Kidney capillary endothelial cell (primary cell): ENCODE results near the gene RNU1-2.
"Not testable (repeated sequence)": the region's sequence is repeated elsewhere in the genome, so short reads cannot be mapped to it uniquely, and the experiment has no call there.

Experiments
- DNase-seq: peaks from one replicate; pipeline ENCODE4 v3.0.0-alpha.2; 2018; ENCODE audit warnings: low spot score

Gene RNU1-2

GRCh38 chr1:16895598-16896315, at the start of gene RNU1-2:
Gene RNU1-2 (plus strand): TSS chr1:16895980.
- DNase-seq, result peak; percentile 99

GRCh38 chr1:16856201-16856600, 39.6 kb upstream of the RNU1-2 start:
- DNase-seq, result not testable (repeated sequence)

GRCh38 chr1:16859167-16860041, 36.4 kb upstream of the RNU1-2 start:
- not testable (repeated sequence) for DNase-seq

- DNase-seq, result not testable (repeated sequence)
Measured at GRCh38 chr1:16860048-16860447, 35.7 kb upstream of the RNU1-2 start.

GRCh38 chr1:16861832-16862245, 33.9 kb upstream of the RNU1-2 start:
- DNase-seq, result not testable (repeated sequence)

GRCh38 chr1:16862415-16862814, 33.4 kb upstream of the RNU1-2 start:
- DNase-seq, result not testable (repeated sequence)

- DNase-seq, result not testable (repeated sequence)
Measured at GRCh38 chr1:16863024-16863423, 32.8 kb upstream of the RNU1-2 start.

- DNase-seq, result not testable (repeated sequence)
Measured at GRCh38 chr1:16866926-16867707, 28.7 kb upstream of the RNU1-2 start.

- DNase-seq, result not testable (repeated sequence)
Measured at GRCh38 chr1:16868787-16869186, 27.0 kb upstream of the RNU1-2 start.

GRCh38 chr1:16869996-16870395, 25.8 kb upstream of the RNU1-2 start:
- not testable (repeated sequence) for DNase-seq

GRCh38 chr1:16871171-16871570, 24.6 kb upstream of the RNU1-2 start:
- DNase-seq, result not testable (repeated sequence)

- peak; percentile 82 for DNase-seq
Measured at GRCh38 chr1:16872152-16873075, 23.4 kb upstream of the RNU1-2 start.

GRCh38 chr1:16873076-16873879, 22.5 kb upstream of the RNU1-2 start:
- not testable (repeated sequence) for DNase-seq

GRCh38 chr1:16874968-16875765, 20.6 kb upstream of the RNU1-2 start:
- not testable (repeated sequence) for DNase-seq

- not testable (repeated sequence) for DNase-seq
Measured at GRCh38 chr1:16881742-16882141, 14.0 kb upstream of the RNU1-2 start.

- no peak for DNase-seq
Measured at GRCh38 chr1:16882986-16883385, 12.8 kb upstream of the RNU1-2 start.

- not testable (repeated sequence) for DNase-seq
Measured at GRCh38 chr1:16884487-16884886, 11.3 kb upstream of the RNU1-2 start.

GRCh38 chr1:16886860-16887605, 8.7 kb upstream of the RNU1-2 start:
- no peak for DNase-seq
